Measurements from ENCODE around the gene HS3ST4.

The HS3ST4 gene

DNA sequence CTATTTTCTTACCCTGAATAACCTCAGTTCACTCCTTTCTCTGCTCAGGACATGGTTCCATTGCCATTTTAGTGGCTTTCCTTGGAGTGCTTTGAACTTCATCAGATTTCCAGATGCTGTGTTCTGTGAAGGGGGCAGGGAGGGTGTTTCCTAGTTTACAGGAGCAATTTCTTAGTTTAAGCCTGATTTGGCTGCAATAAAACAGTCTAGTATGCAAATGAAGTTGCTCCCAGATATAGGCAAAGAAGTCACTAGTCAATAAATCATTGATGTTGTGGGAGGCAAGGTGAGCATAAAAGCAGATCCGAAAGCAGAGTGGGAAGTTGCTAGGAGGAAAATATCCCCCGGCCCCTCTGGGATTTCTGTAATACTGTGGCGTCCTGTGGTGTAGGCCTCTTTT, 202.3 kb downstream of the HS3ST4 start:
- Histone ChIP-seq H3K9ac (ENCODE audit: low read depth, low read length) (no peak overlapping the region), H3K27me3 (ENCODE audit: insufficient read depth, low read length, poor library complexity) (peaks cover 6% of the 10 kb centered on the region), H4K20me1 (ENCODE audit: insufficient read depth, low read length) (no peaks in the 10 kb centered on the region), H3K27ac (ENCODE audit: low read length) (no peak overlapping the region), H3K79me2 (ENCODE audit: insufficient read depth, low read length) (no peaks in the 10 kb centered on the region), H3K9me3 (ENCODE audit: insufficient read depth, low read length, severe bottlenecking) (no peaks in the 10 kb centered on the region), H3K4me3 (ENCODE audit: low read depth in 1 of 2, low read length in 2 of 2) (no peak overlapping the region), H3K4me1 (ENCODE audit: insufficient read depth, low read length) (no peaks in the 10 kb centered on the region), H2AFZ (ENCODE audit: low read depth, low read length) (no peak overlapping the region), H3K36me3 (ENCODE audit: insufficient read depth, low read length) (no peaks in the 10 kb centered on the region), H3K4me2 (ENCODE audit: insufficient read depth, low read length) (no peak overlapping the region)
- ATAC-seq (ENCODE audit: insufficient read depth, low read depth) (no peak), DNase-seq (no peak)
- TF ChIP-seq, protein P1, sequence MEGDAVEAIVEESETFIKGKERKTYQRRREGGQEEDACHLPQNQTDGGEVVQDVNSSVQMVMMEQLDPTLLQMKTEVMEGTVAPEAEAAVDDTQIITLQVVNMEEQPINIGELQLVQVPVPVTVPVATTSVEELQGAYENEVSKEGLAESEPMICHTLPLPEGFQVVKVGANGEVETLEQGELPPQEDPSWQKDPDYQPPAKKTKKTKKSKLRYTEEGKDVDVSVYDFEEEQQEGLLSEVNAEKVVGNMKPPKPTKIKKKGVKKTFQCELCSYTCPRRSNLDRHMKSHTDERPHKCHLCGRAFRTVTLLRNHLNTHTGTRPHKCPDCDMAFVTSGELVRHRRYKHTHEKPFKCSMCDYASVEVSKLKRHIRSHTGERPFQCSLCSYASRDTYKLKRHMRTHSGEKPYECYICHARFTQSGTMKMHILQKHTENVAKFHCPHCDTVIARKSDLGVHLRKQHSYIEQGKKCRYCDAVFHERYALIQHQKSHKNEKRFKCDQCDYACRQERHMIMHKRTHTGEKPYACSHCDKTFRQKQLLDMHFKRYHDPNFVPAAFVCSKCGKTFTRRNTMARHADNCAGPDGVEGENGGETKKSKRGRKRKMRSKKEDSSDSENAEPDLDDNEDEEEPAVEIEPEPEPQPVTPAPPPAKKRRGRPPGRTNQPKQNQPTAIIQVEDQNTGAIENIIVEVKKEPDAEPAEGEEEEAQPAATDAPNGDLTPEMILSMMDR (IDR thresholded peaks at IDR 0.05; ENCODE audit: borderline replicate concordance, extremely low read depth, low read length, poor library complexity, severe bottlenecking), result no peak
- no peak for TF ChIP-seq EZH2 (IDR thresholded peaks at IDR 0.05; ENCODE audit: borderline replicate concordance, low read depth, low read length, severe bottlenecking)

DNA sequence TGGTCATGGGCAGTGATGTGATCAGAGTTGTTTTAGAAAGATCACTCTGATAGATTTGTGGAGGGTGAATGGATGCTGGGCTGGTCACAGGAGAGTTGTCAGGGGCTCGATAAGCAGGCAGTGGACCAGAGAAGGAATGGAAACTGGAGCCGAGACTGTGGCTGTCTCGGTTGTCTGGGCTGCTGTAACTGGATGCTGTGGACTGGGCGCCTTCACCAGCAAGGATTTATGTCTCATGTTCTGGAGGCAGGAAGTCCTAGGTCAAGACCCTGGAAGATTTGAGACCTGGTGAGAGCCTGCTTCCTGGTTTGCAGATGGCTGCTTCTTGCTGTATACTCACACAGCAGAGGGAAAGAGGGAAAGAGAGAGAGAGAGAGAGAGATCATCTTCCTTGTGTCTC, 203.6 kb downstream of the HS3ST4 start:
- ATAC-seq (ENCODE audit: insufficient read depth, low read depth) (no peak), DNase-seq (no peak)
- no peak overlapping the region for H3K9ac ChIP-seq (ENCODE audit: low read depth, low read length)
- H3K4me2 ChIP-seq (ENCODE audit: insufficient read depth, low read length), result no peak overlapping the region
- no peak for TF ChIP-seq EZH2 (IDR thresholded peaks at IDR 0.05; ENCODE audit: borderline replicate concordance, low read depth, low read length, severe bottlenecking)
- TF ChIP-seq, protein P1 (IDR thresholded peaks at IDR 0.05; ENCODE audit: borderline replicate concordance, extremely low read depth, low read length, poor library complexity, severe bottlenecking), result no peak
- no peaks in the 10 kb centered on the region for H3K4me1 ChIP-seq (ENCODE audit: insufficient read depth, low read length)
- H3K27me3 ChIP-seq (ENCODE audit: insufficient read depth, low read length, poor library complexity), result peaks cover 6% of the 10 kb centered on the region
- H3K27ac ChIP-seq (ENCODE audit: low read length), result no peak overlapping the region
- H3K36me3 ChIP-seq (ENCODE audit: insufficient read depth, low read length), result no peaks in the 10 kb centered on the region
- no peak overlapping the region for H2AFZ ChIP-seq (ENCODE audit: low read depth, low read length)
- H3K79me2 ChIP-seq (ENCODE audit: insufficient read depth, low read length), result no peaks in the 10 kb centered on the region
- H3K4me3 ChIP-seq (ENCODE audit: low read depth in 1 of 2, low read length in 2 of 2), result no peak overlapping the region
- H4K20me1 ChIP-seq (ENCODE audit: insufficient read depth, low read length), result no peaks in the 10 kb centered on the region
- H3K9me3 ChIP-seq (ENCODE audit: insufficient read depth, low read length, severe bottlenecking), result no peaks in the 10 kb centered on the region

DNA sequence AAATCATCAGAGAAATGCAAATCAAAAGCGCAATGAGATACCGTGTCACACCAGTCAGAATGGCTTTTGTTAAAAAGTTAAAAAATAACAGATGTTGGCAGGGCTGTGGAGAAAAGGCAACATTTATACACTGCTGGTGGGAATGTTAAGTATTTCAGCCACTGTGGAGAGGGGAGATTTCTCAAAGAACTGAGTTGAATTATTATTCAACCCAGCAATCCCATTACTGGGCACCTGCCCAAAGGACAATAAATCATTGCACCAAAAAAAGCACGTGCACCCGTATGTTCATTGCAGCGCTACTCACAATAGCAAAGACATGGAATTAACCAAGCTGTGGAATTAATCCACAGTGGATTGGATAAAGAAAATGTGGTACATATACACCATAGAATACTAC, 204.7 kb downstream of the HS3ST4 start:
- H3K4me1 ChIP-seq (ENCODE audit: insufficient read depth, low read length), result no peaks in the 10 kb centered on the region
- no peak for TF ChIP-seq EZH2 (IDR thresholded peaks at IDR 0.05; ENCODE audit: borderline replicate concordance, low read depth, low read length, severe bottlenecking)
- TF ChIP-seq, protein P1 (IDR thresholded peaks at IDR 0.05; ENCODE audit: borderline replicate concordance, extremely low read depth, low read length, poor library complexity, severe bottlenecking), result no peak
- H3K9ac ChIP-seq (ENCODE audit: low read depth, low read length), result no peak overlapping the region
- H2AFZ ChIP-seq (ENCODE audit: low read depth, low read length), result no peak overlapping the region
- H3K27ac ChIP-seq (ENCODE audit: low read length), result no peak overlapping the region
- no peak overlapping the region for H3K4me2 ChIP-seq (ENCODE audit: insufficient read depth, low read length)
- no peak overlapping the region for H3K4me3 ChIP-seq (ENCODE audit: low read depth in 1 of 2, low read length in 2 of 2)
- H4K20me1 ChIP-seq (ENCODE audit: insufficient read depth, low read length), result no peaks in the 10 kb centered on the region
- H3K27me3 ChIP-seq (ENCODE audit: insufficient read depth, low read length, poor library complexity), result peaks cover 6% of the 10 kb centered on the region
- no peaks in the 10 kb centered on the region for H3K9me3 ChIP-seq (ENCODE audit: insufficient read depth, low read length, severe bottlenecking)
- no peak for ATAC-seq (ENCODE audit: insufficient read depth, low read depth)
- H3K36me3 ChIP-seq (ENCODE audit: insufficient read depth, low read length), result no peaks in the 10 kb centered on the region
- no peak for DNase-seq
- H3K79me2 ChIP-seq (ENCODE audit: insufficient read depth, low read length), result no peaks in the 10 kb centered on the region

DNA sequence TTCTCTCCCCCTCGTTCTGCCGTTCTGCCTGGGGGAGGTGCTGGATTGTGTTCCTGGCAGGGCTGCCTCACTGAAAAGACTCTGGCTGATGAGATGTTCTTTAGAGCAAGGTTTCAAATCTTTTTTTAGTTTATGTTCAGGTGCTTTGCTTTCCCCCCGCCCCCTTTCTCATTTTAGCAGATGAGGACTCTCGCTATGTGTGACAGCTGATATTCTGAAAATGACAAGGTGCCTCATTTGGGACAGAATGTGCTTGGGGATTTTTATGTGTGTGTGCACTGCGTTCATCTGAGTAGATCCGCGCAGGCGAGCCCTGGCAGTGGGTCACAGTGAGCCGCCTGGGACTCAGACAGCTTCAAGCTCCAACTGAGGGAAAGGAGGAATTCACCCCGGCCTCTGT, 205.9 kb downstream of the HS3ST4 start:
- no peak overlapping the region for H3K4me3 ChIP-seq (ENCODE audit: low read depth in 1 of 2, low read length in 2 of 2)
- no peak for ATAC-seq (ENCODE audit: insufficient read depth, low read depth)

More for the DNA sequence above, 205.9 kb downstream of the HS3ST4 start:
- TF ChIP-seq, protein P1 (IDR thresholded peaks at IDR 0.05; ENCODE audit: borderline replicate concordance, extremely low read depth, low read length, poor library complexity, severe bottlenecking), result no peak
- TF ChIP-seq EZH2 (IDR thresholded peaks at IDR 0.05; ENCODE audit: borderline replicate concordance, low read depth, low read length, severe bottlenecking), result no peak
- DNase-seq, result no peak
- Histone ChIP-seq H3K27ac (ENCODE audit: low read length) (no peak overlapping the region), H3K79me2 (ENCODE audit: insufficient read depth, low read length) (no peaks in the 10 kb centered on the region), H3K4me2 (ENCODE audit: insufficient read depth, low read length) (no peak overlapping the region), H3K9ac (ENCODE audit: low read depth, low read length) (no peak overlapping the region), H3K27me3 (ENCODE audit: insufficient read depth, low read length, poor library complexity) (peaks cover 6% of the 10 kb centered on the region), H3K36me3 (ENCODE audit: insufficient read depth, low read length) (no peaks in the 10 kb centered on the region), H3K9me3 (ENCODE audit: insufficient read depth, low read length, severe bottlenecking) (no peaks in the 10 kb centered on the region), H4K20me1 (ENCODE audit: insufficient read depth, low read length) (no peaks in the 10 kb centered on the region), H2AFZ (ENCODE audit: low read depth, low read length) (no peak overlapping the region), H3K4me1 (ENCODE audit: insufficient read depth, low read length) (no peaks in the 10 kb centered on the region)
